HepG2 (cell line): Measurements from ENCODE around the gene CCL16. TPM values are rescaled to one million over a fixed set of nuclear protein-coding genes. Genes with fewer than 3 reads are reported as not detected.

ENCODE experiments used
- ATAC-seq: fragments of 200-7000 bp; cut with Tn5 transposase; 3 replicates; pipeline ENCODE4 v1.9.1; 2020; ENCODE audit warnings: mild to moderate bottlenecking, moderate library complexity
- BruUV-seq: library from RNA; stranded (reverse); fragments of 400-500 nt; replicated peaks from 2 replicates; lab custom pipeline; 2021; lab: Mats Ljungman, UMichigan
- CTCF ChIA-PET: fragments of 300-600 bp; formaldehyde crosslinking; extraction: SDS; loops from one replicate; lab custom pipeline; 2021; ENCODE audit warnings: low total read pairs, inconsistent platforms, low intra/inter-chr PET ratio; lab: Yijun Ruan, JAX
- POLR2A ChIA-PET: fragments of 350-600 bp; sonication (Branson Sonifier 250); formaldehyde crosslinking; loops from one replicate; lab custom pipeline; 2020; ENCODE audit warnings: antibody characterized with exemption, inconsistent platforms; lab: Yijun Ruan, JAX
- DNase-seq: peaks from one replicate; pipeline ENCODE4 v3.0.0-alpha.2; 2015; ENCODE audit warnings: low spot score
- FAIRE-seq: peaks from 3 replicates; lab custom pipeline; 2011; peaks lifted over from hg19 to GRCh38; lab: Jason Lieb, UNC
- H2AFZ ChIP-seq: one replicate; pipeline ENCODE4 v1.6.1; 2011; ENCODE audit warnings: low read length, inconsistent platforms
- H3K27ac ChIP-seq: fragments of 300-600 bp; 3 replicates; pipeline ENCODE4 v1.8.0; 2011; ENCODE audit warnings: mixed run types, mild to moderate bottlenecking, mixed read lengths, low read length, inconsistent platforms; ENCODE audit not compliant: insufficient read depth; ENCODE audit errors: extremely low read length
- H3K27me3 ChIP-seq, 2 experiments: fragments of 200-600 bp in 1 of 2; 2 replicates in 1 of 2; 3 replicates in 1 of 2; pipeline versions ENCODE4 v1.6.0 to v1.8.0; 2011; ENCODE audit warnings: low read length in 2 of 2, mild to moderate bottlenecking in 2 of 2, moderate library complexity in 2 of 2, inconsistent platforms in 1 of 2; ENCODE audit not compliant: insufficient read depth in 2 of 2, control insufficient read depth in 1 of 2
- H3K36me3 ChIP-seq, 2 experiments: fragments of 200-600 bp in 1 of 2; replicated peaks in 1 of 2; 2 replicates in 1 of 2; 3 replicates in 1 of 2; pipeline versions ENCODE4 v1.5.1 to v1.8.0; 2011; ENCODE audit warnings: low read length in 2 of 2, inconsistent platforms in 1 of 2; ENCODE audit not compliant: insufficient read depth in 2 of 2, control insufficient read depth in 1 of 2
- H3K4me1 ChIP-seq: 2 replicates; pipeline ENCODE4 v1.5.1; 2012; ENCODE audit warnings: low read length, inconsistent platforms; ENCODE audit not compliant: insufficient read depth
- H3K4me2 ChIP-seq: 2 replicates; pipeline ENCODE4 v1.6.0; 2011; ENCODE audit warnings: low read depth, low read length, inconsistent platforms
- H3K4me3 ChIP-seq, 3 experiments: fragments of 200-600 bp in 1 of 3; sonication (generic), shearing (Covaris generic) in 1 of 3; replicated peaks in 1 of 3; 2 replicates each; pipeline ENCODE4 v1.5.1; 2011 to 2016; ENCODE audit warnings: low read length in 3 of 3, inconsistent platforms in 2 of 3, low read depth in 2 of 3, mild to moderate bottlenecking in 2 of 3, control low read depth in 1 of 3, mixed read lengths in 1 of 3; ENCODE audit not compliant: insufficient read depth in 1 of 3
- H3K79me2 ChIP-seq: one replicate; pipeline ENCODE4 v1.6.1; 2011; ENCODE audit warnings: low read length, inconsistent platforms; ENCODE audit not compliant: insufficient read depth
- H3K9ac ChIP-seq: 2 replicates; pipeline ENCODE4 v1.6.0; 2011; ENCODE audit warnings: mild to moderate bottlenecking, low read depth, low read length, inconsistent platforms; ENCODE audit not compliant: insufficient read depth
- H3K9me3 ChIP-seq: 2 replicates; pipeline ENCODE4 v1.5.1; 2012; ENCODE audit warnings: mild to moderate bottlenecking, low read length
- H4K20me1 ChIP-seq: 2 replicates; pipeline ENCODE4 v1.6.0; 2011; ENCODE audit warnings: inconsistent platforms, mild to moderate bottlenecking, low read length, moderate library complexity; ENCODE audit not compliant: insufficient read depth
- ATF2 ChIP-seq: sonication (generic); formaldehyde crosslinking; IDR thresholded peaks from 2 replicates; pipeline ENCODE4 v1.4.0; 2020; ENCODE audit warnings: missing genetic modification reagents
- GTF2F1 ChIP-seq: fragments of 150-350 bp; IDR thresholded peaks from 2 replicates; pipeline ENCODE4 v1.6.1; 2014; ENCODE audit warnings: low read length
- HES4 ChIP-seq: sonication (generic); formaldehyde crosslinking; IDR thresholded peaks from 2 replicates; pipeline ENCODE4 v1.9.0; 2021; ENCODE audit warnings: mild to moderate bottlenecking, missing genetic modification reagents, borderline replicate concordance
- HMGXB4 ChIP-seq, 2 experiments: sonication (generic) in 1 of 2; formaldehyde crosslinking in 1 of 2; IDR thresholded peaks; 2 replicates each; pipeline versions ENCODE4 v1.4.0 to v1.6.1; 2018 to 2020; ENCODE audit warnings: missing genetic modification reagents in 2 of 2, borderline replicate concordance in 1 of 2, low read depth in 1 of 2, mild to moderate bottlenecking in 1 of 2, missing biosample characterization in 1 of 2
- HNF4G ChIP-seq, 2 experiments: sonication (generic) in 1 of 2; formaldehyde crosslinking in 1 of 2; IDR thresholded peaks; 2 replicates each; pipeline versions ENCODE4 v1.4.0 to v1.6.1; 2011 to 2020; ENCODE audit warnings: borderline replicate concordance in 2 of 2, low read depth in 2 of 2, mild to moderate bottlenecking in 2 of 2, low read length in 1 of 2, missing genetic modification reagents in 1 of 2, moderate library complexity in 1 of 2
- KMT2B ChIP-seq: IDR thresholded peaks from 2 replicates; pipeline ENCODE4 v1.6.1; 2016; ENCODE audit warnings: missing genetic modification reagents, missing compliant biosample characterization
- MAFF ChIP-seq: IDR thresholded peaks from 2 replicates; pipeline ENCODE4 v1.6.1; 2011; ENCODE audit warnings: low read depth, low read length, improper control_type of control experiment
- PITX1 ChIP-seq: sonication (generic); formaldehyde crosslinking; IDR thresholded peaks from 2 replicates; pipeline ENCODE4 v1.5.1; 2020; ENCODE audit warnings: mild to moderate bottlenecking, missing genetic modification reagents
- POGK ChIP-seq: sonication (generic); formaldehyde crosslinking; conservative IDR thresholded peaks from 2 replicates; pipeline ENCODE4 v1.8.0; 2022; ENCODE audit warnings: mild to moderate bottlenecking, moderate library complexity, missing genetic modification reagents
- SKIL ChIP-seq: sonication (generic); formaldehyde crosslinking; IDR thresholded peaks from 2 replicates; pipeline ENCODE4 v1.8.0; 2022; ENCODE audit warnings: missing genetic modification reagents, mild to moderate bottlenecking, moderate library complexity, borderline replicate concordance
- ZBTB26 ChIP-seq: IDR thresholded peaks from 2 replicates; pipeline ENCODE4 v1.6.1; 2016; ENCODE audit warnings: missing compliant biosample characterization, missing genetic modification reagents, borderline replicate concordance
- ZSCAN21 ChIP-seq: sonication (generic); formaldehyde crosslinking; IDR thresholded peaks from 2 replicates; pipeline ENCODE4 v1.8.0; 2022; ENCODE audit warnings: mild to moderate bottlenecking, missing genetic modification reagents, moderate library complexity, borderline replicate concordance
- ZSCAN25 ChIP-seq: sonication (generic); formaldehyde crosslinking; IDR thresholded peaks from 2 replicates; pipeline ENCODE4 v1.8.0; 2022; ENCODE audit warnings: mild to moderate bottlenecking, missing genetic modification reagents
- ZZZ3 ChIP-seq: sonication (generic); formaldehyde crosslinking; IDR thresholded peaks from 2 replicates; pipeline ENCODE4 v1.4.0; 2020; ENCODE audit warnings: missing genetic modification reagents, mild to moderate bottlenecking, borderline replicate concordance
- WGBS: methylation state at CpG from one replicate; pipeline ENCODE4 v1.1.6; 2017; ENCODE audit warnings: low lambda C conversion rate; 5-methylcytosine and 5-hydroxymethylcytosine counted together
- in situ Hi-C: cut with HindIII; loops from 2 replicates; pipeline ENCODE4 v1.10.0; 2017; ENCODE audit warnings: low pct_unique_long_range_greater_than_20kb; ENCODE audit not compliant: extremely low pct_ligation_motif_present
- intact Hi-C: fragments of 100-400 bp; cut with micrococcal nuclease; formaldehyde crosslinking; loops from one replicate; pipeline ENCODE4 v1.10.0; 2022; ENCODE audit not compliant: unreplicated experiment
- polyA plus RNA-seq, 8 experiments: library from polyadenylated mRNA; depleted of rRNA in 3 of 8; stranded (reverse) in 7 of 8; unstranded in 1 of 8; fragments of >200 nt; fragmentation: Illumina TruSeq in 4 of 8; extraction: Trizol in 4 of 8; gene quantifications; 2 replicates each; pipeline versions ENCODE4 v1.2.1 to v1.2.3, GENCODE V29; 2011 to 2016; ENCODE audit warnings: low read depth in 4 of 8, missing spikeins in 1 of 8, mixed read lengths in 1 of 8; ENCODE audit not compliant: insufficient read depth in 1 of 8
- total RNA-seq, 5 experiments: library from RNA; depleted of rRNA; stranded (reverse); fragments of >200 nt; fragmentation: Illumina TruSeq; extraction: Trizol; gene quantifications; 2 replicates each; pipeline ENCODE4 v1.2.3, GENCODE V29; 2016; ENCODE audit warnings: low read depth in 1 of 5

Gene CCL16
- total and polyA plus RNA-seq, 2 of the 13 experiments (the other 11 are each of a cell fraction or from before 2014, with no cell fraction given), result 2.0 to 14.7 TPM

- Histone ChIP-seq H4K20me1 (no peaks in the 10 kb centered on the region), H3K9me3 (no peaks in the 10 kb centered on the region), H3K36me3 (no peaks in the 10 kb centered on the region), H3K9ac (no peak overlapping the region), H3K4me3 (no peak overlapping the region), H3K79me2 (no peaks in the 10 kb centered on the region), H3K27me3 (no peaks in the 10 kb centered on the region), H3K4me1 (peaks cover 57% of the 10 kb centered on the region), H3K27ac (no peak overlapping the region), H3K4me2 (no peak overlapping the region; the same call in 1 of the 2 replicates), H2AFZ (no peak overlapping the region)
- no peak for ATAC-seq
- FAIRE-seq, result no peak
- BruUV-seq, result no TSS peak
- in situ Hi-C loops (loop anchor here (25.0 kb wide), 1 partner anchor 519 kb away; the partner anchor contains the start of gene ZNHIT3), intact Hi-C loops (loop anchor here (1.0 kb wide), 3 partner anchors 41 to 181 kb away; no protein-coding TSS in a partner anchor)
- ChIA-PET POLR2A (interaction anchor here (0.7 to 5.9 kb wide), 3 partner anchors 13 to 178 kb away, joined by 3 to 197 read pairs (median 3); partner anchors contain the start of genes CCL16 and TAF15), CTCF (interaction anchor here (2.4 to 3.6 kb wide), 3 partner anchors 40 to 180 kb away, joined by 28 to 38 read pairs (median 34); no protein-coding TSS in a partner anchor)
- no peak for DNase-seq
- 12% methylated on average over 10 of the region's 10 CpGs for WGBS
- TF ChIP-seq SKIL (CRISPR knock-in tag) (no peak), HES4 (CRISPR knock-in tag) (no peak), PITX1 (CRISPR knock-in tag) (no peak), ZSCAN21 (no peak), ZZZ3 (no peak), ZBTB26 (CRISPR knock-in tag) (no peak), MAFF (no peak), ATF2 (no peak), POGK (CRISPR knock-in tag) (no peak), HMGXB4 (CRISPR knock-in tag; IDR thresholded peaks at IDR 0.05; ENCODE audit: borderline replicate concordance in 1 of 2, low read depth in 1 of 2) (no peak), HNF4G (IDR thresholded peaks at IDR 0.05; ENCODE audit: borderline replicate concordance, low read depth, low read length) (no peak), HNF4G (CRISPR knock-in tag; IDR thresholded peaks at IDR 0.05; ENCODE audit: borderline replicate concordance, low read depth) (no peak), ZSCAN25 (CRISPR knock-in tag) (no peak), GTF2F1 (no peak), KMT2B (CRISPR knock-in tag) (no peak)
Measured at GRCh38 chr17:35968520-35969054, 12.7 kb downstream of the CCL16 start.
